ENCODE measurements around the gene PYROXD2. TPM values are rescaled to one million over a fixed set of nuclear protein-coding genes. Genes with fewer than 3 reads are reported as not detected.

Gene PYROXD2
- total and polyA plus RNA-seq, 2 of the 13 experiments (the other 11 are each of a cell fraction or from before 2014, with no cell fraction given), result 2.0 to 6.2 TPM

GRCh38 chr10:98391578-98391991 is 23.4 kb downstream of the PYROXD2 start (continued):
- TF ChIP-seq IRF9 (CRISPR knock-in tag; IDR thresholded peaks at IDR 0.05; ENCODE audit: borderline replicate concordance), result no peak
- TF ChIP-seq NBN (conservative IDR thresholded peaks at IDR 0.05), result no peak
- TF ChIP-seq PPARG (CRISPR knock-in tag; conservative IDR thresholded peaks at IDR 0.05), result no peak
- TF ChIP-seq THAP8 (CRISPR knock-in tag; IDR thresholded peaks at IDR 0.05; ENCODE audit: borderline replicate concordance), result no peak
- TF ChIP-seq SOX5 (CRISPR knock-in tag; IDR thresholded peaks at IDR 0.05; ENCODE audit: borderline replicate concordance), result no peak
- TF ChIP-seq AKAP8 (CRISPR knock-in tag; IDR thresholded peaks at IDR 0.05), result no peak
- no peak for TF ChIP-seq ZNF501 (CRISPR knock-in tag; IDR thresholded peaks at IDR 0.05)
- TF ChIP-seq ZNF740 (CRISPR knock-in tag; IDR thresholded peaks at IDR 0.05), result no peak
- TF ChIP-seq SP4 (CRISPR knock-in tag; IDR thresholded peaks at IDR 0.05), result no peak

GRCh38 chr10:98391065-98391464 is 23.9 kb downstream of the PYROXD2 start:
- no TSS peak for BruUV-seq (replicated peaks)
- no peak for TF ChIP-seq CEBPB (IDR thresholded peaks at IDR 0.05; ENCODE audit: borderline replicate concordance, low read depth, low read length)
- TF ChIP-seq HNF4A (CRISPR knock-in tag; IDR thresholded peaks at IDR 0.05), result no peak
- TF ChIP-seq DRAP1 (CRISPR knock-in tag; IDR thresholded peaks at IDR 0.05), result no peak
- no peak for TF ChIP-seq SATB2 (CRISPR knock-in tag; IDR thresholded peaks at IDR 0.05)
- TF ChIP-seq ZNF639 (CRISPR knock-in tag; conservative IDR thresholded peaks at IDR 0.05), result no peak
- Histone ChIP-seq H3K9me3 (ENCODE audit: low read length) (no peaks in the 10 kb centered on the region), H3K4me2 (ENCODE audit: low read depth, low read length) (no peak overlapping the region), H3K27me3 (ENCODE audit: control insufficient read depth in 1 of 2, insufficient read depth in 2 of 2, low read length in 2 of 2) (no peaks in the 10 kb centered on the region), H4K20me1 (ENCODE audit: insufficient read depth, low read length) (no peaks in the 10 kb centered on the region), H3K36me3 (replicated peaks in 1 of 2; ENCODE audit: control insufficient read depth in 1 of 2, insufficient read depth in 2 of 2, low read length in 2 of 2) (no peaks in the 10 kb centered on the region), H2AFZ (ENCODE audit: low read length) (no peak overlapping the region), H3K4me1 (ENCODE audit: insufficient read depth, low read length) (no peaks in the 10 kb centered on the region), H3K4me3 (replicated peaks in 1 of 3; ENCODE audit: insufficient read depth in 1 of 3, low read depth in 2 of 3, low read length in 3 of 3) (no peak overlapping the region), H3K27ac (ENCODE audit: extremely low read length, insufficient read depth, low read length) (no peak overlapping the region), H3K9ac (ENCODE audit: insufficient read depth, low read depth, low read length) (no peak overlapping the region), H3K79me2 (ENCODE audit: insufficient read depth, low read length) (no peaks in the 10 kb centered on the region)
- CTCF ChIA-PET (ENCODE audit: low intra/inter-chr PET ratio, low total read pairs), result no interaction called here
- DNase-seq (ENCODE audit: low spot score), result no peak
- no peak for ATAC-seq
- no peak for FAIRE-seq
- POLR2A ChIA-PET, result no interaction called here
- WGBS (ENCODE audit: low lambda C conversion rate), result 73% methylated on average over 7 of the region's 7 CpGs
- in situ Hi-C loops (cut with HindIII; ENCODE audit: extremely low pct_ligation_motif_present, low pct_unique_long_range_greater_than_20kb) (no loop called here), intact Hi-C loops (cut with micrococcal nuclease; ENCODE audit: unreplicated experiment) (no loop called here)
